Hepatocyte (in vitro differentiated cells): ENCODE results near the gene PDK2.

ENCODE experiments used
- CTCF ChIP-seq: fragments of 200-600 bp; sonication (generic); IDR thresholded peaks from 2 replicates; pipeline ENCODE4 v1.5.1; 2016; ENCODE audit warnings: antibody characterized with exemption, mild to moderate bottlenecking; ENCODE audit not compliant: poor library complexity
- EZH2 ChIP-seq: fragments of 200-600 bp; sonication (generic); IDR thresholded peaks from 2 replicates; pipeline ENCODE4 v1.6.1; 2016; ENCODE audit warnings: antibody characterized with exemption, mild to moderate bottlenecking, borderline replicate concordance

GRCh38 chr17:50117202-50118051, 22.3 kb downstream of the PDK2 start:
- TF ChIP-seq EZH2 = no peak
- peak; percentile 61 for TF ChIP-seq CTCF
